CD4-positive, alpha-beta T cell treated with Interleukin-17A for 1 hour (primary cell): ENCODE measurements around the gene TIGD7.

Experiments
- DNase-seq: peaks from one replicate; pipeline ENCODE4 v3.0.0-alpha.2; 2020

TIGD7 gene

GRCh38 chr16:3305109-3306068 lies at the start of gene TIGD7, which contains the start of gene ZNF75A:
TIGD7 (minus strand) TSS chr16:3305430; CDS start chr16:3300614, 4,816 bp downstream.
ZNF75A (plus strand) TSS chr16:3305497; CDS start chr16:3308429, 2,932 bp downstream.
- DNase-seq, result peak; percentile 88

- DNase-seq, result no peak
These were observed 43.9 kb upstream of the TIGD7 start for GRCh38 chr16:3349175-3349574.

GRCh38 chr16:3348547-3349167 lies 43.4 kb upstream of the TIGD7 start:
- no peak for DNase-seq

GRCh38 chr16:3347586-3347985 lies 42.4 kb upstream of the TIGD7 start:
- no peak for DNase-seq

- DNase-seq, result no peak
These were observed 40.8 kb upstream of the TIGD7 start for GRCh38 chr16:3346041-3346440.

GRCh38 chr16:3328643-3329042 lies 23.4 kb upstream of the TIGD7 start:
- no peak for DNase-seq

- no peak for DNase-seq
These were observed 22.9 kb upstream of the TIGD7 start for GRCh38 chr16:3328104-3328503.

GRCh38 chr16:3327514-3327913 lies 22.3 kb upstream of the TIGD7 start:
- DNase-seq, result no peak

- no peak for DNase-seq
These were observed 16.6 kb upstream of the TIGD7 start for GRCh38 chr16:3321816-3322215.

GRCh38 chr16:3317315-3317999 lies 12.2 kb upstream of the TIGD7 start:
- no peak for DNase-seq

- no peak for DNase-seq
These were observed 6.3 kb upstream of the TIGD7 start for GRCh38 chr16:3311496-3311895.

- DNase-seq, result no peak
These were observed 848 bp upstream of the TIGD7 start for GRCh38 chr16:3306078-3306477.

GRCh38 chr16:3304370-3304769 lies 860 bp downstream of the TIGD7 start:
- no peak for DNase-seq

GRCh38 chr16:3295783-3296182 lies 9.4 kb downstream of the TIGD7 start:
- DNase-seq, result no peak

GRCh38 chr16:3295209-3295608 lies 10.0 kb downstream of the TIGD7 start:
- DNase-seq, result no peak

GRCh38 chr16:3292604-3293003 lies 12.6 kb downstream of the TIGD7 start:
- DNase-seq, result no peak

- DNase-seq, result no peak
These were observed 15.1 kb downstream of the TIGD7 start for GRCh38 chr16:3289998-3290673.

- no peak for DNase-seq
These were observed 20.1 kb downstream of the TIGD7 start for GRCh38 chr16:3285131-3285530.

GRCh38 chr16:3283543-3284447 lies 21.4 kb downstream of the TIGD7 start:
- DNase-seq, result no peak

- DNase-seq, result peak; percentile 97
These were observed 22.3 kb downstream of the TIGD7 start, which contains the start of gene ZNF263 for GRCh38 chr16:3282730-3283542. ZNF263 (plus strand) TSS chr16:3283491; CDS start chr16:3283819, 328 bp downstream.
